GM18870 (cell line): ENCODE data around the gene ADGRL1.
"Not testable (repeated sequence)": the region's sequence is repeated elsewhere in the genome, so short reads cannot be mapped to it uniquely, and the experiment has no call there.

ENCODE experiments used
- ATAC-seq: cut with Tn5 transposase; IDR thresholded peaks from one replicate; pipeline ENCODE4 v1.9.1; 2021; ENCODE audit warnings: moderate library complexity; ENCODE audit not compliant: unreplicated experiment

Gene ADGRL1

GRCh38 chr19:14195216-14195615 is 10.8 kb downstream of the ADGRL1 start:
- not testable (repeated sequence) for ATAC-seq

- ATAC-seq = no peak
Measured at GRCh38 chr19:14189415-14189814, 16.6 kb downstream of the ADGRL1 start.

- not testable (repeated sequence) for ATAC-seq
Measured at GRCh38 chr19:14188086-14188485, 17.9 kb downstream of the ADGRL1 start.

- ATAC-seq = no peak
Measured at GRCh38 chr19:14187561-14187960, 18.4 kb downstream of the ADGRL1 start.

GRCh38 chr19:14186684-14187083 is 19.3 kb downstream of the ADGRL1 start:
- ATAC-seq = not testable (repeated sequence)

- not testable (repeated sequence) for ATAC-seq
Measured at GRCh38 chr19:14185691-14186090, 20.3 kb downstream of the ADGRL1 start.

GRCh38 chr19:14185158-14185557 is 20.8 kb downstream of the ADGRL1 start:
- ATAC-seq = no peak

GRCh38 chr19:14183741-14184350 is 22.1 kb downstream of the ADGRL1 start:
- no peak for ATAC-seq

GRCh38 chr19:14182476-14182875 is 23.5 kb downstream of the ADGRL1 start:
- ATAC-seq = no peak

- ATAC-seq = no peak
Measured at GRCh38 chr19:14181906-14182305, 24.1 kb downstream of the ADGRL1 start.

GRCh38 chr19:14181199-14181598 is 24.8 kb downstream of the ADGRL1 start:
- not testable (repeated sequence) for ATAC-seq

GRCh38 chr19:14177496-14178074 is 28.4 kb downstream of the ADGRL1 start:
- ATAC-seq = no peak

- ATAC-seq = no peak
Measured at GRCh38 chr19:14175351-14175792, 30.6 kb downstream of the ADGRL1 start.

- no peak for ATAC-seq
Measured at GRCh38 chr19:14174883-14175282, 31.1 kb downstream of the ADGRL1 start.

- no peak for ATAC-seq
Measured at GRCh38 chr19:14168993-14169392, 37.0 kb downstream of the ADGRL1 start.

GRCh38 chr19:14168259-14168972 is 37.6 kb downstream of the ADGRL1 start:
- no peak for ATAC-seq

- no peak for ATAC-seq
Measured at GRCh38 chr19:14167576-14168138, 38.3 kb downstream of the ADGRL1 start.

- ATAC-seq = no peak
Measured at GRCh38 chr19:14166999-14167575, 38.9 kb downstream of the ADGRL1 start.

- ATAC-seq = no peak
Measured at GRCh38 chr19:14165990-14166830, 39.8 kb downstream of the ADGRL1 start.

GRCh38 chr19:14164724-14165493 is 41.1 kb downstream of the ADGRL1 start:
- no peak for ATAC-seq
